WI38 (cell line): ENCODE data around the gene CAMK2D.

ENCODE experiments used
- H3K4me3 ChIP-seq: 2 replicates; pipeline ENCODE4 v1.5.1; 2011; ENCODE audit warnings: low read depth, mild to moderate bottlenecking, control low read depth, low read length
- TF ChIP-seq, protein P1 (sequence below): IDR thresholded peaks from 2 replicates; pipeline ENCODE4 v1.5.1; 2012; ENCODE audit warnings: low read depth, mild to moderate bottlenecking, control low read depth, low read length

The CAMK2D gene

DNA sequence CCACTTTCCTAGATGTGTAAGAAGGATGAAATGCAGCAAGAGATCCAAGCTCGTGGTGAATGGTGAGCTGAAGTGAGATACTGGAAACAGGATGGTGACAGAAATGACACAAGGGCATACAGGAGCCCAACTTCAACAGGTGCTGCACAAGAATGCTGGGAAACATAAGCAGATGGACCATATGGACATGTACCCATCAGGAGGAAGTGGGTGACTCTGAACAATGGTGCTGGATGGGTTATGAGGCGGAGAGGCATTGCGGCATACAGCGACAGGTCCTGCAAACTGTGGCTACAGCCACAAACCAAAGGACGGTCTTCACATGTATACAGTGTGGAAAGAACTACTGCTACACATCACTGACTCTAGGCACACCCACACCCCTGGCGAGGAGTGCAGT is 265.7 kb downstream of the CAMK2D start:
- no peak overlapping the region for H3K4me3 ChIP-seq
- TF ChIP-seq, protein P1, sequence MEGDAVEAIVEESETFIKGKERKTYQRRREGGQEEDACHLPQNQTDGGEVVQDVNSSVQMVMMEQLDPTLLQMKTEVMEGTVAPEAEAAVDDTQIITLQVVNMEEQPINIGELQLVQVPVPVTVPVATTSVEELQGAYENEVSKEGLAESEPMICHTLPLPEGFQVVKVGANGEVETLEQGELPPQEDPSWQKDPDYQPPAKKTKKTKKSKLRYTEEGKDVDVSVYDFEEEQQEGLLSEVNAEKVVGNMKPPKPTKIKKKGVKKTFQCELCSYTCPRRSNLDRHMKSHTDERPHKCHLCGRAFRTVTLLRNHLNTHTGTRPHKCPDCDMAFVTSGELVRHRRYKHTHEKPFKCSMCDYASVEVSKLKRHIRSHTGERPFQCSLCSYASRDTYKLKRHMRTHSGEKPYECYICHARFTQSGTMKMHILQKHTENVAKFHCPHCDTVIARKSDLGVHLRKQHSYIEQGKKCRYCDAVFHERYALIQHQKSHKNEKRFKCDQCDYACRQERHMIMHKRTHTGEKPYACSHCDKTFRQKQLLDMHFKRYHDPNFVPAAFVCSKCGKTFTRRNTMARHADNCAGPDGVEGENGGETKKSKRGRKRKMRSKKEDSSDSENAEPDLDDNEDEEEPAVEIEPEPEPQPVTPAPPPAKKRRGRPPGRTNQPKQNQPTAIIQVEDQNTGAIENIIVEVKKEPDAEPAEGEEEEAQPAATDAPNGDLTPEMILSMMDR: no peak

GRCh38 chr4:113483131-113483530 is 278.4 kb downstream of the CAMK2D start:
- TF ChIP-seq, protein P1: no peak
- no peak overlapping the region for H3K4me3 ChIP-seq

GRCh38 chr4:113482325-113482724 is 279.2 kb downstream of the CAMK2D start:
- no peak overlapping the region for H3K4me3 ChIP-seq
- TF ChIP-seq, protein P1: no peak

GRCh38 chr4:113481820-113482219 is 279.7 kb downstream of the CAMK2D start:
- no peak overlapping the region for H3K4me3 ChIP-seq
- TF ChIP-seq, protein P1: no peak

DNA sequence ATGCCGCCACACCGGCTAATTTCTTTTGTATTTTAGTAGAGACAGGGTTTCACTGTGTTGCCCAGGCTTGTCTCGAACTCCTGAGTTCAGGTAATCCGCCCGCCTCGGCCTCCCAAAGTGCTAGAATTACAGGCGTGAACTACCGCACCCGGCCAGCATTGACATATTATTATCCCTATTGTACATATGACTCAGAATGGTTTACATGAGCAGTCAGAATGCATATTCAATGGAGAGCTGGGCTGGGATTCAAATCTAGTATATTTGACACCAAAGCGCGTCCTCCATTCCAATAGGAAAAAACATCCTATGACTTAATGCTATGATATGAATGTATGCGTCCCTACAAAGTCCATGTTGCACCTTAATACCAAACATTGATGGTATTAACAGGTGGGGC is 281.4 kb downstream of the CAMK2D start:
- TF ChIP-seq, protein P1: no peak
- H3K4me3 ChIP-seq: no peak overlapping the region

DNA sequence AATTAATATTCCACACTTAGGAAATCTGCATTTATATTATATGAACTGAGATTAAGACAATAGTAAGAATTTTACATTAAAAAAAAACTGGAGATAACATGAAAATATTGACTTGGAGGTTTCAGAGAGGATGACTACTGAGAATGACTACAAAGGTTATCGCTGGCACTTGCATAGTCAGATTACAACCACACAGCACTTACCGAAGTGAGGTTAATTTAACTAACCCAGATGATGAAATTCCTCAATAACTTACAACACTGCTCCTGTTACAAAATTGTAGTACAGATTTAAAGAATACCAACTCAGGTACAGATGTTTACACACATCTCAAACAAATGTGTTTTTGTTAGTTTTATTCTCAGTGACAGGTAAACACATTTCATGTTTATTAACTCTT is 283.5 kb downstream of the CAMK2D start:
- TF ChIP-seq, protein P1: no peak
- no peak overlapping the region for H3K4me3 ChIP-seq

DNA sequence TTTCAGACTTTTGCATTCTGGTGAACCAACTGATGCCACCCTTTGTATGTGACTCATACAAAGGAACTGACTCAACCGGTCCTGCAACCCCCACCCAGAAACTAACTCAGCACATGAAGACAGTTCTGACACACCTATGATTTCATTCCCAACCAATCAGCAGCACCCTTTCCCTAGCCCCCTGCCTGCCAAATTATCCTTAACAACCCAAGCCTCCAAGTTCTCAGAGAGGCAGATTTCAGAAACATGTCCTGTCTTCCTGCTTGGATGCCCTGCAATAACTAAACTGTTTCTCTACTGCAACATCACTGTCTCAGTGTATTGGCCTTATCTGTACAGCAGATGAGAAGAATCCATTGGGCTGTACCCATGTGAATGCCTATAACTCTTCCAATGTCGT is 284.7 kb downstream of the CAMK2D start:
- TF ChIP-seq, protein P1: no peak
- no peak overlapping the region for H3K4me3 ChIP-seq
